HG03097 (cell line): ENCODE measurements around the gene RHOBTB1.
"Not testable (repeated sequence)": the region's sequence is repeated elsewhere in the genome, so short reads cannot be mapped to it uniquely, and the experiment has no call there.

ENCODE experiments used
- ATAC-seq: cut with Tn5 transposase; IDR thresholded peaks from one replicate; pipeline ENCODE4 v1.9.1; 2021; ENCODE audit not compliant: unreplicated experiment, low FRiP score

RHOBTB1 gene

GRCh38 chr10:60871215-60871614, 72.8 kb downstream of the RHOBTB1 start:
- no peak for ATAC-seq

GRCh38 chr10:60870803-60871202, 73.2 kb downstream of the RHOBTB1 start:
- no peak for ATAC-seq

- no peak for ATAC-seq
These were observed 73.6 kb downstream of the RHOBTB1 start for GRCh38 chr10:60870416-60870728.

- ATAC-seq = no peak
These were observed 74.2 kb downstream of the RHOBTB1 start for GRCh38 chr10:60869652-60870415.

GRCh38 chr10:60868946-60869345, 75.0 kb downstream of the RHOBTB1 start:
- no peak for ATAC-seq

GRCh38 chr10:60865198-60865783, 78.7 kb downstream of the RHOBTB1 start:
- ATAC-seq = no peak

- ATAC-seq = no peak
These were observed 80.2 kb downstream of the RHOBTB1 start for GRCh38 chr10:60863796-60864195.

GRCh38 chr10:60862517-60862916, 81.5 kb downstream of the RHOBTB1 start:
- ATAC-seq = no peak

GRCh38 chr10:60856405-60856804, 87.6 kb downstream of the RHOBTB1 start:
- ATAC-seq = no peak

- ATAC-seq = no peak
These were observed 90.3 kb downstream of the RHOBTB1 start for GRCh38 chr10:60853637-60854036.

- ATAC-seq = no peak
These were observed 90.9 kb downstream of the RHOBTB1 start for GRCh38 chr10:60853107-60853506.

GRCh38 chr10:60849740-60850139, 94.2 kb downstream of the RHOBTB1 start:
- ATAC-seq = no peak

GRCh38 chr10:60849217-60849616, 94.8 kb downstream of the RHOBTB1 start:
- ATAC-seq = no peak

GRCh38 chr10:60848680-60849079, 95.3 kb downstream of the RHOBTB1 start:
- no peak for ATAC-seq

- no peak for ATAC-seq
These were observed 95.9 kb downstream of the RHOBTB1 start for GRCh38 chr10:60848126-60848525.

- no peak for ATAC-seq
These were observed 97.8 kb downstream of the RHOBTB1 start for GRCh38 chr10:60846173-60846572.

- no peak for ATAC-seq
These were observed 98.9 kb downstream of the RHOBTB1 start for GRCh38 chr10:60845038-60845437.

GRCh38 chr10:60842694-60843093, 101.3 kb downstream of the RHOBTB1 start:
- no peak for ATAC-seq

- ATAC-seq = not testable (repeated sequence)
These were observed 102.8 kb downstream of the RHOBTB1 start for GRCh38 chr10:60841227-60841626.

GRCh38 chr10:60835049-60835448, 108.9 kb downstream of the RHOBTB1 start:
- no peak for ATAC-seq

- no peak for ATAC-seq
These were observed 109.6 kb downstream of the RHOBTB1 start for GRCh38 chr10:60834401-60834800.

GRCh38 chr10:60832136-60832535, 111.8 kb downstream of the RHOBTB1 start:
- not testable (repeated sequence) for ATAC-seq

- ATAC-seq = no peak
These were observed 115.5 kb downstream of the RHOBTB1 start for GRCh38 chr10:60828489-60828852.
